Gastroesophageal sphincter (tissue), 4 donors: ENCODE measurements around the gene ECM2. TPM values are rescaled to one million over a fixed set of nuclear protein-coding genes. Genes with fewer than 3 reads are reported as not detected.

Experiments
- ATAC-seq: fragments of 150-250 bp; one replicate; pipeline ENCODE4 v1.9.1; 2016; ENCODE audit warnings: mild to moderate bottlenecking, moderate library complexity
- H3K27ac ChIP-seq, 4 donors: fragments of 200-600 bp; sonication (generic) in 3 of 4; 1 replicate in 3 of 4; 2 replicates in 1 of 4; pipeline ENCODE4 v1.5.1; 2016 to 2019
- H3K27me3 ChIP-seq: fragments of 200-600 bp; sonication (generic); one replicate; pipeline ENCODE4 v1.5.1; 2019
- H3K36me3 ChIP-seq, 2 donors: fragments of 200-600 bp; sonication (generic); one replicate each; pipeline ENCODE4 v1.5.1; 2019; ENCODE audit warnings: control low read depth in 1 of 2
- H3K4me1 ChIP-seq, 3 donors: fragments of 200-600 bp; sonication (generic); 1 replicate in 2 of 3; 2 replicates in 1 of 3; pipeline ENCODE4 v1.5.1; 2016 to 2019; ENCODE audit warnings: control low read depth in 2 of 3
- H3K4me3 ChIP-seq, 2 donors: fragments of 200-600 bp; sonication (generic); one replicate each; pipeline ENCODE4 v1.5.1; 2019; ENCODE audit warnings: mild to moderate bottlenecking in 1 of 2, moderate library complexity in 1 of 2
- H3K9me3 ChIP-seq, 3 donors: fragments of 200-600 bp; sonication (generic); one replicate each; pipeline ENCODE4 v1.5.1; 2017 to 2019; ENCODE audit warnings: control low read depth in 2 of 3
- CTCF ChIP-seq, 4 experiments: fragments of 200-600 bp in 2 of 4; fragments of 450-650 bp in 2 of 4; sonication (generic) in 1 of 4; IDR thresholded peaks; one replicate each; pipeline ENCODE4 v1.5.1; 2017 to 2019; ENCODE audit warnings: antibody characterized with exemption in 4 of 4, mild to moderate bottlenecking in 2 of 4, moderate library complexity in 2 of 4
- EP300 ChIP-seq: sonication (generic); formaldehyde crosslinking; IDR thresholded peaks from one replicate; pipeline ENCODE4 v1.6.1; 2017; ENCODE audit warnings: antibody characterized with exemption, mild to moderate bottlenecking
- POLR2A ChIP-seq, 2 donors: fragments of 450-650 bp; IDR thresholded peaks; one replicate each; pipeline ENCODE4 v1.6.1; 2017; ENCODE audit warnings: antibody characterized with exemption in 2 of 2, mild to moderate bottlenecking in 2 of 2, moderate library complexity in 1 of 2
- POLR2AphosphoS5 ChIP-seq: sonication (generic); formaldehyde crosslinking; IDR thresholded peaks from one replicate; pipeline ENCODE4 v1.6.1; 2017; ENCODE audit warnings: antibody characterized with exemption
- WGBS, 2 donors: methylation state at CpG; one replicate each; pipeline ENCODE4 v1.1.5; 2018; ENCODE audit warnings: low coverage in 1 of 2; 5-methylcytosine and 5-hydroxymethylcytosine counted together
- total RNA-seq, 4 donors: library from RNA; depleted of rRNA; stranded (reverse); fragments of >200 nt; gene quantifications; one replicate each; pipeline ENCODE4 v1.1.0, GENCODE V29; 2016

ECM2 gene
- total RNA-seq, 4 donors from 2014 or later: 8.2 to 20.1 (median 14.2) TPM

- WGBS, 2 donors: 63 to 69% methylated on average over 3 of the region's 3 CpGs
These were observed 27.6 kb upstream of the ECM2 start for GRCh38 chr9:92563116-92564100.

DNA sequence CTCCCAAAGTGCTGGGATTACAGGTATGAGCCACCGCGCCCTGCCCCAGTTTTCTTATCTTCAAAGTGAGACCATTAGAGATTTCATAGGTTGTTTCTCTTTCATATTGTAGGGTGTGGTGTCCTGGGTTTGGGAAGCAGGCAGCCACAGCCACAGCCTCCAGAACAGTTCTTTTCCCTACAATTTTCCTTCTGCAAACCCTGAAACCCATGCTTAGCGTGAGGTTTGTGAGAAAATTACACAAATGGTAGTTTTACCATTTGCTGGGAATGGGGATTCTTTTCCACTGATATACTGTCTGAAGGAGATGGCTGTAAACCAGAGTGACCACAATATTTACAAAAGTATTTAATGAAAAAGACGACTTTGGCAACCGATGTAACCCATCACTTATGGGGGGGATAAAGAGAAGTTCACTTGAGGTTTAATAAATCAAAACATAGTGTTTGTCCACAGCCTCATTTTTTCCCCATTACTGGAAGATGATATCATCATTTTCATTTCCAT lies 26.7 kb upstream of the ECM2 start:
- no peaks in the 10 kb centered on the region for H3K36me3 ChIP-seq
- WGBS, 2 donors: 32 to 82% methylated on average over 3 to 4 of the region's 5 CpGs
- H3K9me3 ChIP-seq: peaks cover 0 to 6% (median 0%) of the 10 kb centered on the region in 3 donors
- no peak for ATAC-seq
- no peaks in the 10 kb centered on the region for H3K27me3 ChIP-seq
- no peak overlapping the region for H3K4me3 ChIP-seq
- peaks cover 0 to 38% (median 0%) of the 10 kb centered on the region in 3 donors for H3K4me1 ChIP-seq
- no peak for TF ChIP-seq EP300
- no peak for TF ChIP-seq POLR2AphosphoS5
- TF ChIP-seq CTCF (IDR thresholded peaks at IDR 0.05): no peak
- peak overlapping the region in 1 of 4 donors; percentile 9 for H3K27ac ChIP-seq

More at GRCh38 chr9:92563116-92564100, 27.6 kb upstream of the ECM2 start:
- peaks cover 0 to 6% (median 0%) of the 10 kb centered on the region in 3 donors for H3K9me3 ChIP-seq
- H3K4me1 ChIP-seq: peaks cover 0 to 38% (median 0%) of the 10 kb centered on the region in 3 donors
- no peak for TF ChIP-seq POLR2AphosphoS5
- no peak for TF ChIP-seq POLR2A (IDR thresholded peaks at IDR 0.05)
- no peak for TF ChIP-seq CTCF (IDR thresholded peaks at IDR 0.05)
- TF ChIP-seq EP300: no peak
- ATAC-seq: no peak
- no peaks in the 10 kb centered on the region for H3K36me3 ChIP-seq
- H3K4me3 ChIP-seq: no peak overlapping the region
- no peaks in the 10 kb centered on the region for H3K27me3 ChIP-seq
- H3K27ac ChIP-seq: no peak overlapping the region

DNA sequence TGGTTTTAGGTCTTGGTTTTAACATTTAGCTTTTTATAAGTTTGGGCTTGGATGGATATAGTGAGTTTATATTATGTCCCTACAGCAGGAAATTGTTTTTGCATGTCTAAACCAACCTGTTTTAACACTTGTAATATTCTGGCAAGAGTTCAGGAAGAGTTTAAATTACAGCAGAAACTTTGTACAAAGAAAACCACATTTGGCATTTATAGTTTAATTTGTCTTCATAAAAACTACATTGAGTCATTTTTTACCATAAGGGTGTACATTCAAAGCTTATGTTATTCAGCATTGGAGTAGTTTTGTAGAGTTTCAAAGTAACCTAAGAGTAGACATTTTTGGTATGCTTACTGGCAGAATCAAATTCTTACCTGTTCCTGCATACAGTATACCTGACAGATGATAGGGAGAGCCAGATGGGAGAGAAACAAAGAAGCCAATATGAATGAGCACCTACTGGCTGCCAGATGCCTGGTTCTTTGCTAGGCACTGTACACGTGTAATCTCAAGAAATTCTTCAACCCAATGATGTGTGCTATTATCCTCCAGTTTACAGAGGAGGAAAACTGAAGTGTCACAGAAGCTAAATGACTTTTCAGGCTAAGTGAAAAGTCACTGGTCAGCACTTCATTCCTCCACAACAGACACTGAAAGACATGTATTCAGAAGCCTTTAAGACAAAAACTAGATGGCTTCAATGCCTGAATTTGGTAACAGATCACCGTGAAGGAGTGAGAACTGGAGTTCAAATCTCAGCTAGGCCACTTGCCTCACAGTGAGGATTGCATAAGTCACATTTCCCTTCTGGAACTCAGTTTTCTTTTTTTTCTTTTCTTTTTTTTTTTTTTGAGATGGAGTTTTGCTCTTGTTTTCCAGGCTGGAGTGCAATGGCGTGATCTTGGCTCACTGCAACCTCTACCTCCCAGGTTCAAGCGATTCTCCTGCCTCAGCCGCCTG lies 25.9 kb upstream of the ECM2 start:
- no peak for ATAC-seq
- Histone ChIP-seq H3K9me3 (peaks cover 0 to 3% (median 0%) of the 10 kb centered on the region in 3 donors), H3K27me3 (no peaks in the 10 kb centered on the region), H3K4me3 (no peak overlapping the region), H3K4me1 (peaks cover 0 to 38% (median 0%) of the 10 kb centered on the region in 3 donors), H3K27ac (peak overlapping the region in 1 of 4 donors; percentile 9), H3K36me3 (no peaks in the 10 kb centered on the region)
- WGBS, 2 donors: 57 to 59% methylated on average over 2 of the region's 5 CpGs
- TF ChIP-seq POLR2A (IDR thresholded peaks at IDR 0.05) (no peak), CTCF (IDR thresholded peaks at IDR 0.05) (no peak), POLR2AphosphoS5 (no peak), EP300 (no peak)

DNA sequence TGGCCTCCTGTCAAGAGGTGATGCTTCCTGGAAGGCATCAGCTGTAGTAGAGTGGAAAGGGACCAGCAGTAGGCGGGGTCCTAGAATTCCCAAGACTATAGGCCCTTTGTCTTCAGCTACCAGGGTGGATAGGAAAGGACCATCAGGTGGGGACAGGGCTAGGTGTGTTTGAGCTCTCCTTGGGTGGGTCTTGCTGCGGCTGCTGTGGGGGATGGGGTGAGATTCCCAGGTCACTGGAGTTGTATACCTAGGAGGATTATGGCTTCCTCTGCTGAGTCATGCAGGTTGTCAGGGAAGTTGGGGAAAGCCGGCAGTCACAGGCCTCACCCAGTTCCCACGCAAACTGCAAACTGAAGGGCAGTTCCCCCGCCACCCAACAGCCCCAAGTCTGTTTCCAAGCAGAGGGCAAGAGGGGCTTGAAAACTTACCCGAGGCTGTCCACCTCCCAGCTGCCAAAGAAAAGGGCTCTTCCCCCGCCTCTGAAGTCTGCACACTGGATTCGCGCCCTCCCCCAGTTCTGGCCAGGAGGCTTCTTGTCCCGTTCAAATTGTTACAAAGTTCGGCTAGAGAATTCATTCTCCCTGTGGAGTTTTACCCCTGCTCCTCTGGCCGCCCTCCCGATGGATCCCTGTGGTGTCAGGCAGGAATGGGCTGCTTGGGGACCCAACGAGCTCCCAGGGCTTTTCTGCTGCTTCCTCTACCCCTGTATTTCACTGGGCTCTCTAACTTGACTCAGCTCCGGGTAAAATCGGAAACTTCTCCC lies 23.0 kb upstream of the ECM2 start:
- WGBS, 2 donors: 92 to 94% methylated on average over 8 to 9 of the region's 16 CpGs
- H3K9me3 ChIP-seq: no peaks in the 10 kb centered on the region
- no peak for ATAC-seq
- peaks cover 0 to 28% (median 0%) of the 10 kb centered on the region in 3 donors for H3K4me1 ChIP-seq
- H3K36me3 ChIP-seq: no peaks in the 10 kb centered on the region
- TF ChIP-seq POLR2A (IDR thresholded peaks at IDR 0.05) (no peak), CTCF (IDR thresholded peaks at IDR 0.05) (no peak), POLR2AphosphoS5 (no peak)
- no peak overlapping the region for H3K4me3 ChIP-seq
- no peak overlapping the region for H3K27ac ChIP-seq
- no peaks in the 10 kb centered on the region for H3K27me3 ChIP-seq
